HG03196 (cell line): ENCODE results near the gene IKZF1.

Source experiments
- ATAC-seq: cut with Tn5 transposase; IDR thresholded peaks from one replicate; pipeline ENCODE4 v1.9.1; 2021; ENCODE audit not compliant: unreplicated experiment

Gene IKZF1

DNA sequence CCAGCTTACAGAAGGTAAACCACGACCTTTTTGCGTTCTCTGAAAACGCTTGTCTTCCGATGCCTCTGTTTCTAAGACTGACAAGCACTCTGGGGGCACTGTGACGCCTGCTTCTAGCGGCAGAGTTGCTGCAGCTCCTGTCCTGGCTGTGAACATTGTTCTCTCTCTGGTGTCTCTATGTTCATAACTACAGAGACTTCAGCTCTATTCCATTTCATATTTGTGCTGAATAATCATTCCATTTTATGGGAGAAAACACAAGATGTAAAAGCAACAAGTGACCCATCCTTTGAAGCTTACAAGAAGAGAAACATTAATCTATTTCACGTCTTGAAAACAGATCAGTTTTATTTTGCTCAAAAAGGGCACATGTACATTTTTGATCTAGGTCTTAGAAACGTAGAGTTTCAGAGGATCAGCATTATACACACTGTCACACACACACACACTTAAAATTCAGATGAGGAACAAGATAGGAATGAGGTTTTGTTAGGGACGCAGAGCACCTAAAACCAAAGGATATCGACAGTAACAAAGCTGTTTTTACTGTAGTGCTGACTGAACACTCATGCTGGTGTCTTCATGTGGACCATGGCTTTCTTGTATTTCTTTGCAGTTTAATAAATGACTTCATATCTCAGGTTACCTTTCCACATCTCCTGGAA, 3.0 kb downstream of the IKZF1 start:
- ATAC-seq: peak; percentile 33

GRCh38 chr7:50308203-50308531, 3.7 kb downstream of the IKZF1 start:
- ATAC-seq: no peak

GRCh38 chr7:50308532-50309385, 4.2 kb downstream of the IKZF1 start:
- ATAC-seq: peak; percentile 25

GRCh38 chr7:50309721-50310120, 5.2 kb downstream of the IKZF1 start:
- no peak for ATAC-seq

- no peak for ATAC-seq
These were observed 5.8 kb downstream of the IKZF1 start for GRCh38 chr7:50310361-50310760.

DNA sequence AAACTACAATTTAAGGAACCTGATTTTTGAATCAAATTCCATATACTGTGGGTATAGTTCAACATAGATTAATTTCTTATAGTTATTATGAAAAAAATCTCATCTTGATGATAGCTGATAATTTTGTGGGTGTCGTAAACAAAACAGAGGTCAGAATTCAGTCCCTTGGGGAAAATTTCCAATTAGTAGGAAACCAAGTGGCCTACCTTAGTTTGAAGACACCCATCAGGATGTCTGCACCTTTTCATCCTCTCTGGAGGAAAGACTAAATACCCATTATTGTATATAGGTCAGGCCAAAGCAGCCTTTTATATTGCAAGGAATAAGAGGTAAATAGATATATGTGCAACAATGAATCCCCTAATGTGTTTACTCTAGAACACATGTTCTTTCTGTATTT, 6.4 kb downstream of the IKZF1 start:
- ATAC-seq: no peak

- no peak for ATAC-seq
These were observed 8.0 kb downstream of the IKZF1 start for GRCh38 chr7:50312250-50313162.

GRCh38 chr7:50314836-50315592, 10.5 kb downstream of the IKZF1 start:
- ATAC-seq: no peak

GRCh38 chr7:50315739-50316671, 11.5 kb downstream of the IKZF1 start:
- ATAC-seq: no peak

- peak; percentile 61 for ATAC-seq
These were observed 12.7 kb downstream of the IKZF1 start for GRCh38 chr7:50317221-50317678.

- ATAC-seq: no peak
These were observed 13.5 kb downstream of the IKZF1 start for GRCh38 chr7:50317697-50318669.

- no peak for ATAC-seq
These were observed 17.1 kb downstream of the IKZF1 start for GRCh38 chr7:50321487-50322067.

- no peak for ATAC-seq
These were observed 19.6 kb downstream of the IKZF1 start for GRCh38 chr7:50324113-50324512.

- no peak for ATAC-seq
These were observed 22.9 kb downstream of the IKZF1 start for GRCh38 chr7:50327443-50327842.

GRCh38 chr7:50329775-50330174, 25.3 kb downstream of the IKZF1 start:
- ATAC-seq: peak; percentile 31

- ATAC-seq: no peak
These were observed 25.7 kb downstream of the IKZF1 start for GRCh38 chr7:50330254-50330653.

DNA sequence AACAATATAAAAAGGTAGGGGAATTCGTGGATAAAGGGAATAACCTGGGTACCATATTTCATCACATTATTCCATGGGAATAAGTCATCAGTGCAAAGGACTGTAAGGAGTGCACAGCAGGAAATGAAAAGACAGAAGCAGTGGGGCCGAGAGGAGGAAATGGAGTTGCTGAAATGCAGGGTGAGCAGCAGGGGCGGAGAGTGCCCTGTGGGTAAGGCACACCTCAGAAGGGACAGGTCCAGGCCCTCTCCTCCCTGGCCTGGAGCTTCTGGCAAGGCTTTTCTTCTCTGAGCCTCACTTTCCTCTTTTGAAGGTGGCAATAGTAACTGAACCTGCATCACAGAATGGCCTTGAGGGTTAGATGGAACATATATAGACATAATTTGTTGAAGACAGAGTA, 26.2 kb downstream of the IKZF1 start:
- no peak for ATAC-seq

DNA sequence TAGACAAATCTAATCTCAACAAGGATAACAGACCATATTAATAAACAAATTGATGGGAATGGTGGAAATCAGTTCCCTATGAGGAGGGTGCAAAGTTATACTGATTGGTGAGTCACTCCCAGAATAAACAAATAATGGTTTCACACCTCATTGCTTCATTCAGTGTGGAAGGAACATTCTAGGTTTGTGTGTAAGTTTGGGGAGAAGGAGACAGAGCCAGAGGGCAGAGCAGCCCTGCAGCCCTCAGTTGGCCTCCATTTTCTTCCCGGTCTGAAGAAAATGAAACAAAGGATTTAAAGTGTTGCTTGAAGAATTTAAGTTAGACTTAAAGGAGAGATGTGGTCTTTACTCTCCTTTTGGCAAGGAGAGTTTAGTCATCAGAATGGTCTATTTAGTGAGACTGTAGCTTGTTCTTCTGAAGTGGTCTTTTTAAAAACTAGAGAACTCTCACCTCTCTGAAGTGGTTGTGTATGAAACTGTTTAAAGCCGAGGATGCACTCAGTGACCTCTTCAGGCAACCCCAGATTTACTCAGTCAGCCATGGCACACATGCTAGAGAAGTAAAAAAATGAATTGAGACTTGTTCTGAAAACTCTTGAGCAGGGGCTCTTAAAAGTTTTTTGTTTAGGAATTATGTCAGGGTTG, 27.2 kb downstream of the IKZF1 start:
- ATAC-seq: peak; percentile 57
